ENCODE measurements around the gene DOCK1.

Gene DOCK1

DNA sequence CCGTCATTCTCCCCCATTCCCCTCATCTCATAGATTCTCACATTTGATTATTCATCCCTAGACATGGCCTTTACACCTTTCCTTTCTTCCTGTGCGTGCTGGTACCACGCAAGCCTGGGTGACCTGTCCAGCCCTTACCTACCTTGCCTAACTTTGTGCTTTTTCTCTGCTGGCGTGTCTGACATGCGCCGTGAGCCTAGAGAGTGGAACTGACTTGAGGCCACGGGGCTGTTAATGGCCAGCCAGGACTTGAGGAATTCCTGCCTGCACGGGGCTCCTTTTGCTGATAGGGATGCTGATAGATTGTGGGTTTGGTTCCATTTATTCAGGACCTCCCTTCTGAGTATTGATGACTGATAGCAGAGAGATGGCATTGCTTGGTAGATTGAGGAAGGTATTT lies 134.2 kb downstream of the DOCK1 start:
- DNase-seq (ENCODE audit: low spot score): no peak

DNA sequence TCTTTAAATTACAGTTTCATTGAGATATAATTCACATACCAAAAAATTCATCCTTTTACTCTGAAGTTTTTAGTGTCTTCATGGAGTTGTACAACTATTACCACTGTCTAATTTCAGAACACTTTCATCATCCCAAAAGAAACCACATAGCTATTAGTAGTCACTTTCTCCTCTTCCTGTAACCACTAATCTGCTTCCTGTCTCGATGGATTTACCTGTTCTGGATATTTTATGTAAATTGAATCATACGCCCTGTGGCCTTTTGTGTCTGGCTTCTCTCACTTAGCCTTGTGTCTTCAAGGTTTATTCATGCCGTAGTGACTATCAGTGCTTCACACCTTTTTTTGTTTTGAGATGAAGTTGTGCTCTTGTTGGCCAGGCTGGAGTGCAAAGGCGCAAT lies 135.5 kb downstream of the DOCK1 start:
- no peak for DNase-seq (ENCODE audit: low spot score)

DNA sequence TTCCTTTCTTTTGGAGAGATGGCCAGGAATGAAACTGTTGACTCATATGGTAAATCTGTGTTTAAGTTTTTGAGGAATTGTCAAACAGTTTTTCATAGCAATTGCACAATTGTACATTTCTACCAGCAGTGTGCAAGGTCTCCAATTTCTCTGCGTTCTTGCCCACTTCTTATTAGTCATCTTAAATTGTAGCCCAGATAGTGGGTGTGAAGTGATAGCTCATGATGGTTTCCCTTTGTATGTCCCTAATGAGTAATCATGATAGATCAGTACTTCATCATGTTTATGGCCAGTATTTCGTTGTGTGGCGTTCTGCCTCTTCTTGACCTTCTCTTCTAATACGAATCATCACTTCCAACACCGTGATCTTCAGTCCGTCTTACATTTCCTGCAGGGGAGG lies 136.3 kb downstream of the DOCK1 start:
- no peak for DNase-seq (ENCODE audit: low spot score)

DNA sequence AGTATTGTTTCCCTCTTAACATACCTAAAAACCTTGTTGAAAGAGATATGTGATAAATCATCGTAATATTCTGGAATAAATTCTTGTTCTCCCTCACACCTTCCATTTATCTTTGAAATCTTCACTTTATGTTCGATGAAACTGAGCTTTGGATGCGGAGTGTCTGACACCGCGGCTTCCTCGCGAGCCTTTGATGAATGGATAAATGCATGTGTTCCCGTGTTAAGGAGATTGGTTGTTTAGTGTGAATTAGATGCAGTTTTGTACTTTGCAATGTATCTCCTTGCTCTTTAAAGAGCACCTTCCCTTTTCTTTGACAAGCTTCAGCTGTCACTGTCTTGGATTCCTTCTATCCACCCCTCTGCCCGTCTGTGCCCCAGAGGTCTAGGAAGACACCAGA lies 138.1 kb downstream of the DOCK1 start:
- DNase-seq (ENCODE audit: low spot score): no peak

DNA sequence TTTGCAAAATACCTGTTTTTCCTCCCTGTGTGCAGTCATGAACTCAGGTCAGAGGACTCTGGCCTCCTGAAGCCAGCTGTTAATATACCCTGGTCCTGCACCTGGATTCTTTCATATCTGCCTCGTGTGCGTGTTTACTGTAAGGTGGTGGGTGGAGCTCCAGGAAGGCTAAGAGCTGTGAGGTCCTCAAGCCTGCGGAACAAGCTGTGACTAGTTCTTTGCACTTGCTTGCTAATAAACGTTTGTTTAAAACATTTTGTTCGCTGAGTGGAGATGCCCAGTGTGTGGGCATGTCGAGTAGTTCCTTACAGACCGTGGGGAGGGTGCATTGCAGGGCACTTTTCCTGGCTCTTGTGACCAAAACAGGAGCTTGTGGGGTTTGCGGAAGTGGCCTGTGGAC lies 139.0 kb downstream of the DOCK1 start:
- DNase-seq (ENCODE audit: low spot score): no peak

DNA sequence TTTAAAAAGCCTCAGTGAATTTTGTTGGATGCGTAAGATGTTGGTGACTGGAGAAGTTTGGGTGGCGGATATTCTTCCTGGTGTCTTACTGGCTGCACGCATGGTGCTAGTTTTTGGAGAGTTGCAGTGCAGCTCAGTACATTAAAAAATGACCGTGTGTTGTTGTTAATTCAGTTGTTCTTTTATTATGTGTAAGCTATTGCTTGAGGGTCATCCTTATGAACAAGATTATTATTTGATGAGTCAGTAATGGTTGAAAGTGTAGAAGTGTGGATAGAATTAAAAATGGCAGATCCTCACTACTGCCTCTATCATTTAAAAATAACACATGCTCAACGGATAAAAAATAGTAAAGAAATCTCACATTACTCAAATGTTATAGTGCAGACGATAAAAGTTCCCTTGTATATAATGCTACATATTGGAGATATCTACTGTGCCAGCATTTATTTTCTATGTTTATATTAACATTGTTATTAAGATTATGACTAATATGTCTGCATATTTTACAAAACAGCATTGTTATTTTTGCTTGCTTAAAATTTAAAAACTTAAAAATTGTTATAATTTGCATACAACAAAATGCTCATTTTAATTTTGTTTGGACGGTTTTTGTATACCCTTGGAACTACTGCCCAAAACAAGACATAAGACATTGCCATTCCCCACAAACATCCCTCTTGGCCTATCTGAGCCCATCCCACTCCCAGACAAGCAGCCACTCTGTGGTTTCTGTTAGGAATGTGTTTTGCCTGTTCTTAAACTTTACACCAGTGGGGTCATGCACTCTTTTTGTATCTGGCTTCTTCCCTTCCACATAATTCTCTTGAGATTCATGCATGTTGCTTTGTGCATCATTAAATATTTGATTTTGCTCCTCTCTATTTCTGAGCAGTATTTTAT lies 142.0 kb downstream of the DOCK1 start:
- DNase-seq (ENCODE audit: low spot score): no peak

DNA sequence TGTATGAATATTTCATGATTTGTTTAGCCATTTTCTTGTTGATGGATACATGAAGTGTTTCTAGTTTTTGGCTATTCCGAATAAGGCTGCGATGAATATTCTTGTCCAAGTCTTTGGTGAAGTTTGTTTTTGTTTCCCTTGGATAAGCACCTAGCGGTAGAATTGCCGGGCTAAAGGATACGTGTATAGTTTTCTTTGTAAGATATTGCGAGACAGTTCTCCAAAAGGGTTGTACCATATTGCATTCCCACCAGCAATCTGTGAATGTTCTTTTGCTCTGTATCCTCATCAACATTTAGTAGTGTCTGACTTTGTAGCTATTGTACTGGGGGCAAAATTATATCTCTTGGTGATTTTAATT lies 142.6 kb downstream of the DOCK1 start:
- no peak for DNase-seq (ENCODE audit: low spot score)

DNA sequence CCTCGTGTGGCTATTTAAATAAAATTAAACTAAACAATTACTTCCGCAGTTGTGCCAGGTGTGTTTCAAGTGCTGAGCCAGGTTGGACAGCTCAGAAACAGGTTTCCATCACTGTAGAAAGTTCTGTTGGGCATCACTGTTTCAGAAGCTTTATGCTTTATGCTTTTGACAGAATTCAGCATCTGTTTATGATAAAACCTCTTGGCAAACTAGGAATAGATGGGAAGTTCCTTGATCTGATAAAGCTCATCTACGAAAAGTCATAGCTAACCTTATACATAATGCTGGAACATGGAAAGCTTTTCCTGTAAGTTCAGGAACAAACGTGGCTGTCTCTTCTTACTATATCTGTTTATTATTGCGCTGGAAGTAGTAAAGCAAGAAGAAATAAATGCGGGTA lies 143.4 kb downstream of the DOCK1 start:
- no peak for DNase-seq (ENCODE audit: low spot score)

DNA sequence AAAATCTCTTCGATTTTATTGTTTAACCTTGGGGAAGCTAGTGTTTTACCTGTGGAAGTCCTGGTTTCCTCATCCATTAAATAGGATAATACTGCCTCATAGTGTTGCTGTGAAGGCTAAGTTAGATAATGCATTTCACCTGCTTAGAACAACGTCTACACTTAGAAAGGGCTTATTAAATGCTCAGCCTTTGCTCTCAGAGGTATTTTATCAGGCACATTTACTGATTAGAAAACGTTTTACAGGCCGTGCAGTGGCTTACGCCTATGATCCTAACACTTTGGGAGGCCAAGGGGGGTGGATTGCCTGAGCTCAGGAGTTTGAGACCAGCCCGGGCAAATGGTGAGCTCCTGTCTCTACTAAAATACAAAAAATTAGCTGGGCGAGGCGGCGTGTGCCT lies 146.8 kb downstream of the DOCK1 start:
- no peak for DNase-seq (ENCODE audit: low spot score)

DNA sequence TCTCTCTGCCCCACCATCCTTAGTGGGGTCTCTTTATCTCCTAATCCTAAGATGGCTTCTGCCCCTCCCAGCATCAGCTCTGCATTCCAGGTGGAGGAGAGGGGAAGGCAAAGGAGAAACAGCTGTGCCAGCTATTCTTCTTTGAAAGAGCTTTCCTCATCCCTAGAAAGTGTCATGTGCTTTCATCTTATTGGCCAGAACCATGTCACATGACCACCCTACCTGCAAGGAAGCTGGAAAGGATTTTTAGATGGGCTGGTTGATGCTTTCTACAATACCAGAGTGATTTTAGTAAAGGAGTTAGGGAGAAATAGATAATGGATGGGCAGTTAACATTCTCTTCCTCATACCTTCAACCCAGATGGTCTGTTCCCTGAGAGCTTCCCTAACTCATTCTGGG lies 150.0 kb downstream of the DOCK1 start:
- no peak for DNase-seq (ENCODE audit: low spot score)

DNA sequence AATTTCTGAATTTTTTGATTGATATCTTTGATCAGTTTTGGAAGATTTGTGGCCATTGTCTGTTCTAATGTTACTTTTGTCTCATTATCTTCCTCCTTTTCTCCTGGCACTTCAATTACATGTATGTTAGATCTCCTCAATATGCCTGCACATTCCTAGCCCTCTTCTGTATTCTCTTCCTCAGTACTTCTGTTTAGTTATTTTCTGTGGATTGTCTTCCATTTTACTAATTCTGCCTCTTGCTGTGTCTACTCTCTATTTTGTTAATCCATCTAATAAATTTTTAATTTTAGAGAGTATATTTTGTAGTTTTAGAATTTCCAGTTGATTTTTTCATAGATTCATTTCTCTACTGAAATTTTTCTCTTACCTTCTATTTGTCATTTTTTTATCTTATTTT lies 154.1 kb downstream of the DOCK1 start:
- no peak for DNase-seq (ENCODE audit: low spot score)

DNA sequence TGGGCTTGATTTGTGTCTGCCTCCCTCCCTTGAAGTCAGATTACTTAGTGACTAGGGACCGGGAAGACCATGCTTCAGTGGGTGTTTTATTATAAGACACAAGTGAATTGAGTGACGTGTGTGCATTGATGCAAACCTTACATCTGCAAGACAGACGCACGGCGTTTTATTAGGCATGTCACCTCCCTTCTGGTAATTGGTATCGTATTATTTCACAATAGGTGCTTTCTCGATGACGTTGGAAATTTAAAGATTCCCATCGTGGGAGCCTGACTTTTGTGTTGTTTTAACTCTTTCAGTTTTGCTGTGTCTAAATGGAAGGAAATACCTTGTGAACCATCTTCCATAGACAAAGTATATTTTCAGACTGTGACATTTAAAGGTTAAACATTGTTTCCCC lies 158.5 kb downstream of the DOCK1 start:
- no peak for DNase-seq (ENCODE audit: low spot score)

DNA sequence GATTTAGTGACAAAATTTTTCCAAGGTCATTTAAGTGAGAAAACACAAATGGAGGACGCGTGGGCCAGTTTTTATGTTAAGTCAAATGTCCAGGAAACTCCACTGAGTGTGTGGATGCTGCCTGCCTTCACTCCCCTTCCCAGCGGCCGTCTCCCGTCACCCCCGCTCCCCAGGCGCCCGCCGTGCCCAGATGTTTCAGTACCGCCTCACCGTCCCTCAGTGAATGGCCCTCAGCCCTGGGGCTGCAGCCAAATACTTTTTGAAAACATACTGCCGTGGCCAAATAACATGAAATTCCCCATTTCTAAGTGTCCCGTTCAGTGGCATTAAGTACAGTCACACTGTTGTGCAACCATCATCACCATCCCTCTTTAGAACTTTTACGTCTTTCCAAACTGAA lies 159.2 kb downstream of the DOCK1 start:
- DNase-seq (ENCODE audit: low spot score): no peak

DNA sequence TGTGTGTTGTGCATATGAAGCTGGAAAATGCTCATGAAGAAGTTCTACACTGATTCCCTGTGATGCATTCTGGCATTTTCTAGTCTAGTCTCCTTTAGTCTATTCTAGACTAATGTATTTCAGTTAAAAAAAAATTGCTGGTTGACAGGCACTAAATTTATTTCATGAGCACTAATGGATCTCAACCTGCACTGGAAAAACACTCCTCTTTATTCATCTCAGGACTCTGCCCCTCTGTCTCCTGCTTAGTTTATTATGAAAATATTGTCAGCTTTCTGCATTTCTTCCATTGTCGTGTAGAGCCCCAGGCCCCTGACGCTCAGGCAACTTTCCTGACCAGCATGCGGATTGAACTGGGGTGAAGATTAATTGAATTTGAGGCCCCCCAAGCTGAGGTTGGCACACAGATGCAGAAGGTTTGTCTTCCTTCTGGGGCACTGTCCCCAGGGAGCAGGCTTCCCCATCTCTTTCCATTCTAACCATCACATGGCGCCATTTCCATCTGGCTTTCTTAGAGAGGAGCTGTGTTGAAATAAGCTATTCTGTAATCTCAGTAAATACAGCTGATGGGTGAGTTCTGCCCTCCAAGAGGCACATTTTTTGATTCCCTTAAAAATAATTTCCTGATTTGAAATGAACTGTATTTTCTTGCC lies 162.4 kb downstream of the DOCK1 start:
- DNase-seq (ENCODE audit: low spot score): no peak

DNA sequence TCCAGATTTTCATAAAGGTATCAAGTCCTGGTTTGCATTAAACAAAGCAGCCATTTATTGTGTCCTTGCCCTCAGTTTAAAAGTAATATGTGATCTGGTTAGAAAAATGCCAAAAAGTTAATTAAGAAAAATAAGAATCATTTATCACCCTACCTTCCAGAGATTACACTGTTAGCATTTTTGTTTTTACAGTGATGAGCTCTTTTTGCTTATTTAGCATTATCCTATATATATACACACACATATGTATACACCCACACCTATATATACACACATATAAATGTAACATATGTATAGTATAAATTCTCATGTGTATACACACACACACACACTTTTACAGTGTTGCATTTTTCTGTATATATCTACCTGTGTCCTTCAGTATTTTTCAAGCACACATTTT lies 163.3 kb downstream of the DOCK1 start:
- DNase-seq (ENCODE audit: low spot score): no peak

DNA sequence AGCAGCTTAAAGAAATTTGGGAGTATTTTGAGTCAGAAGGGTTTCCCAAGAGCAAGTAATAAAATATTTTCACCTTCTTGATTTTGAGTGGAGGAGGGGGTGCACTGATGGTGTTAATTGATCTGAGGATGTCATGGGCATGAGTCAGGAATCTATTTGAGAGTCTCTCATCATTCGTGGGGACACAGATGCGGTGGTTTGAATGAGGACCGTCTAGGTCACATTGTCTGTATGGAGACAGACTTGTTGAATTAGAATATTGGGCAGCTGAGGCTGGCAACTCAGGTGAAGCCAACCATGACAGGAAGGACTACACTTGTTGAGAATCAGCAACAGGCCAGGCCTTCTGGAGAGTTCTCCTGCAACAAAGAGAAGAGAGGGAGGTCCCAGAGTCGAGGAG lies 164.2 kb downstream of the DOCK1 start:
- no peak for DNase-seq (ENCODE audit: low spot score)

DNA sequence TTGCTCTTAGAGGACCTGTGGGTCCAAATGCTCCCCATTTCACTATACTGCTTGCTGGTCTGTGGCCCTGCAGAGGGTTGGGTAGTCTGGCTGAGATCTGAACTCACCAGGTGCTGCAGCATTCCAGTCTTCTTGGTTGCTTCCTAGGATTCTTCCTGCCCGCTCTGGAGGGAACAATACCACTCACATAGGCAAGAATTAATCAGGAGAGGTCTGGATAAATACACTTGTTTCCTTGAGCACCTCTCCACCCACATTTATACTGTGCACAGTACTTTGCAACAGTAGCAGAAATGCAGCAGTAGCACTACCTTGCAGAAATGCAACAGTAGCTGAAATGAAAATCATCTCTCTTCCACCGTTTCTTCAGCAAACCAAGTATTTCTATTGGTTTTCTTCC lies 165.9 kb downstream of the DOCK1 start:
- no peak for DNase-seq (ENCODE audit: low spot score)

DNA sequence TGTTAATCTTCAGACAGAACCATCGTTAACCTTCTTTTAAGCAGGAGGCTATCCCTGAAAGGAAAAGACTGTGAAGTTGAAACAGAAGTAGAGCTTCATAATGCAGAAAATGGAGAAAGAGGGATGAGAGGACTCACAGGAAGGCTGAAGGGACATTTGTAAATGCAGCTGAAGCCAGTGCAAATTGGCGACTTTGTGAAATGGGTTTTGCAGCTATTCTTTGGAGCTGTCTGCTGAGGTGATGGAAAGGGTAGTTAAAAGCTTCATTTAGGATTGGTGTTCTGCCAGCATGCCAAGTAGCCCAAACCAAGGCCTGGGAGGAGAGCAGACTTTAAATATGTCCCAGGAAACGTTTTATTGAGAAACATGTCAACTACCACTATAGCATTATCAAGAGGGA lies 168.4 kb downstream of the DOCK1 start:
- no peak for DNase-seq (ENCODE audit: low spot score)

DNA sequence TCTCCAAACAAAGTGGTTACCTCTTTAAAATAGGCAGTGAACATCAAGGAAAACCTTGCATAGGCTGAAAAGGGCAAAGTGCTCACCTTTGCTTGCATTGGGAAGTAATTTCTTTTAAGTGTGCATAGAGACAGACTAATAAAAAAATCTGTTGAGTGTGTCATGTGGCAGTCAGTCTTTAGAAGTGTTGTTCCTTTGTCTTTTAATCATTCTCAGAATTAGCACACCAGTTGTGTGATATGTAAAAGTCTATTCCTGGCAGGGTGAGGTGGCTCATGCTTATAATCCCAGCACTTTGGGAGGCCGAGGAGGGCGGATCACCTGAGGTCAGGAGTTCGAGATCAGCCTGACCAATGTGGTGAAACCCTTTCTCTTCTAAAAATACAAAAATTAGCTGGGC lies 174.2 kb downstream of the DOCK1 start:
- no peak for DNase-seq (ENCODE audit: low spot score)

DNA sequence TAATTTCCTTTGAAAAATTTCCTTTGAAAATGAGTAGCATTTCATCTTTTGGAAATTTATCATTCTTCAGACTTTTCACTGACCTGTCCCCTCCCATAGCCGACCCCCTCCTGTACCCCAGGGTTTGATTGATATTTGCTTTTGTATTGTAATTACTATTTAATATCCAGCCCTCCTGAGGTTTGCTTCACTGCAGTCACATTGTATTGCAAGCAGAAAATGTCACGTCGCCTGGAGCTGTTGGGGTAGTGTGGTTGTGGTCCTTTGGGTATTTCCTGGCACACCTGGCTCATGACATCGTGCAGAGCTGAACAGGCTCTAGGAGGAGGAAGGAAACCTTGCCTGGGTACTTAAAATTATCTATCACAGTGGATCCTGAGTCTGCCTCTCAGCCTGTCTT lies 175.1 kb downstream of the DOCK1 start:
- DNase-seq (ENCODE audit: low spot score): no peak

DNA sequence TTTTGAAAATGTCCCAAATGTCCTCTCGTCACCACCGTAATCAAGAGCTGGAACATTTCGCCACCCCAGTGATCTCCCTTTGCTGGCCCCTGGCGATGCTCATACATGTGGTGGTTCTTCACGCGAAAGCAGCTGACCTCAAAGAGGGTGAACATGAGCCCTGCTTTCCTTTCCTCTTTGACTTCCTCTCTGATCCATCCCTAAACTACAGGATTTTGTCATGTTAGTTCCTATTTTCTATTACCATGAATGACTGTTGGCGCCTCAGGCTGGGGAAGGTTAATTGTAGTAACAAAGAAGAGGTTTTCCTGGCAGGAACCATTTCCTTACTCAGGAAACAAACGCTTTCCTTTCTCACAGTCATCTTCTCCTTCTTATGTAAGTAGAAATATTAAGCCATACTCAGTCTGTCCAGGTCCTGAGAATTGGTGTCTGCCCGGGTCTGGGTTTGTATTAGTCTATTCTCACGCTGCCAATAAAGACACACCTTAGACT lies 176.7 kb downstream of the DOCK1 start:
- DNase-seq (ENCODE audit: low spot score): no peak

DNA sequence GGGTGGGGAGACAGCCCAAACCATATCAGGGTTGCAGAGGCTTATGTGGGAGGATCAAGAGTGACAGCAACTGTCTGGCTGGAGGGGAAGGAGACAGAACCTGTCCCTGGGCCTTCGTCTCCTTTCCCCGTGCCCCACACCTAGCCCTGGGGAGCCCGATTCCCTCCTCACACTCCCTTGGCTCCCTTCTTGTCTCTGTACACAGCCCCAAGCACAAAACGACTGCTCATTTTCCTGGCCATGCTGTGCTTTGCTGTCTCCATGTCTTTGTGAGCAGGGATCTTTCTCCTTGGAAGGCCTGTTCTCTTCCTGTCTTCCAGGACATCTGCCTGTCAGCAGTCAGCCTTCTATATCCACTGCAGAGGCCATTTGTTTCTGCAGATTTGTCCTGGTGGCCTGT lies 177.4 kb downstream of the DOCK1 start:
- DNase-seq (ENCODE audit: low spot score): no peak

DNA sequence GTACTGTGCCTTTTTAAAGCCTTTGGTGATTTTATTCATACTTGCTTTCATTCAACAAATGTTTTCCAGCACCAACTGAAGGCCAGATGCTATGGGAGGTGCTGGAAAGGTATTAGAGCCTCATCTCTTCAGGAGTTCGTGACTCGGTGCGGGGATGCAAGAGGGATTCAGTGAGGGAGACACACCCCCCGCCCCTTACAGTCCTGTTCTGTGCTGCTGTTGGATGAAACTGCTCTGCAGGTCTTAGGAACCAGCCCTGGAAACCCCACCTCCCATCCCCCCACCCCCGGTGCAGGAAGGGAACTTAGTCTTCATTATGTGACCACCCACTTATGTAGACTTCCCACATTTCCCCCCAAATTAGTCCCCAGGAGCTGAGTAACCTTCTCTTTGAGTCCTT lies 180.7 kb downstream of the DOCK1 start:
- no peak for DNase-seq (ENCODE audit: low spot score)

DNA sequence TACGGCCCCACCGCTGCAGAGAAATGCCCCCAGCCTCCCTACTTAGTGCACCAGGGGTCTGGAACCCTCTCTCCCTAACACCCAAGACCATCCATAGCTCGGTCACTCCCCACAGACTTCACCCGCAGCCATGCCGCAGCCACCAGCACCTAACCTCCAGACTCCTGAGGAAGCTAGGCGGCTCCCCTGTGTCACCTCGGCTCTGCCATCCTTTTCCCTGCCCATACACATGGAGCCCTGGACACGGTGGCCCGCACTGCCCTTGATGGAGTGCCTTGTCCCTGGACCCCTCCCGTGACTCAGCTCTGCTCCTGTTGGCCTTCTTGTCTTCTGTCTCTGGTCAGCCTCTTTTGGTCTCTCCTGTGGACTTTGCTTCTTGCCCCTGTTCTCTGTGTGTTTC lies 183.7 kb downstream of the DOCK1 start:
- DNase-seq (ENCODE audit: low spot score): no peak
